ENCODE data around the gene PCDHGB6. TPM values are rescaled to one million over a fixed set of nuclear protein-coding genes. Genes with fewer than 3 reads are reported as not detected.

Gene PCDHGB6
- total and polyA plus RNA-seq, 8 donors = 0.29 to 6.2 (median 2.3) TPM; not detected in 2

DNA sequence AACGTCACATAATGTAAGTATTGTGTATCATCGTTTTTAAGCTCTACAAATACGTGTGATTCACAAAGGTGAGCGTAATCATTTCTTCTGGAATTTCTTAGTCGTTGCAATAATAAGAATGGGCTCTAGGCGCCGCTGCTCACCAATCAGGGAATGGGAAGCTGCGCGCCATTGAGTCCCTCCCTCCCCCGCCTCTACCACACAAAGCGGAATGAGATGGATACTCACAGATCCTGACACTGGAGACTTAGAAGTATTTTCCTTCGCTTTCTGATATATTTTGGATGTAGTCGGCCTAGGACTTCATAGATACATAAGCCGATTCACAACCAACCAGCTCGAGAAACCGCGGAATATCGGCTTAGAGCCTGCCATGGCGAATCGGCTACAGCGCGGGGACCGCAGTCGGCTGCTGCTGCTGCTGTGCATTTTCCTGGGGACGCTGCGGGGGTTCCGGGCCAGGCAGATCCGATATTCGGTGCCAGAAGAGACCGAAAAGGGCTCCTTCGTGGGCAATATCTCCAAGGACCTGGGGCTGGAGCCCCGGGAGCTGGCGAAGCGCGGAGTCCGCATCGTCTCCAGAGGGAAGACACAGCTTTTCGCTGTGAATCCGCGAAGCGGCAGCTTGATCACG is 13.2 kb downstream of the PCDHGB6 start, which contains the start of gene PCDHGA11:
Gene PCDHGA11 (plus strand): TSS at position 197 of the 634 bp plus-strand sequence. CDS start 177 bp downstream, at position 374.
- Histone ChIP-seq H3K27ac (no peak within 1 kb of the TSS), H3K36me3 (peaks cover 0 to 25% (median under 1%) of the 10 kb centered on the region in 4 donors), H3K9me3 (peaks cover 61 to 100% (median 96%) of the 10 kb centered on the region in 4 donors), H3K27me3 (peaks cover 0 to 72% (median 20%) of the 10 kb centered on the region in 3 donors), H3K4me3 (peak within 1 kb of the TSS; percentile 9 to 35 (median 23)), H3K4me1 (peaks cover 0 to 29% (median 9%) of the 10 kb centered on the region in 4 donors)
- intact Hi-C loops (cut with DNase I; ENCODE audit: low total_unique reads) = no loop called here
- WGBS, 5 donors = 9 to 17% (median 11%) methylated on average over 35 to 42 of the region's 42 CpGs
- DNase-seq = peak in 1 of 2 donors; percentile 60
- no peak for TF ChIP-seq POLR2A (IDR thresholded peaks at IDR 0.05)
- TF ChIP-seq CTCF (IDR thresholded peaks at IDR 0.05) = peak in 1 of 7 experiments; percentile 23
- no peak for TF ChIP-seq POLR2AphosphoS5 (IDR thresholded peaks at IDR 0.05)
- no peak for TF ChIP-seq EP300 (IDR thresholded peaks at IDR 0.05)

- Histone ChIP-seq H3K4me1 (peaks cover 0 to 29% (median 9%) of the 10 kb centered on the region in 4 donors), H3K9me3 (peaks cover 66 to 100% (median 97%) of the 10 kb centered on the region in 4 donors), H3K27me3 (peaks cover 0 to 75% (median 20%) of the 10 kb centered on the region in 3 donors), H3K36me3 (peaks cover 0 to 29% (median 3%) of the 10 kb centered on the region in 4 donors), H3K4me3 (peak overlapping the region; percentile 9 to 35 (median 23)), H3K27ac (no peak overlapping the region)
- 9 to 15% (median 10%) methylated on average over 13 of the region's 13 CpGs for WGBS, 5 donors
- DNase-seq = no peak
- intact Hi-C loops (cut with DNase I; ENCODE audit: low total_unique reads) = no loop called here
- TF ChIP-seq CTCF (IDR thresholded peaks at IDR 0.05) (no peak), POLR2A (IDR thresholded peaks at IDR 0.05) (no peak), EP300 (IDR thresholded peaks at IDR 0.05) (no peak), POLR2AphosphoS5 (IDR thresholded peaks at IDR 0.05) (no peak)
These were observed 13.7 kb downstream of the PCDHGB6 start for GRCh38 chr5:141421489-141421855.

- WGBS, 5 donors = 23 to 34% (median 24%) methylated on average over 15 to 42 of the region's 42 CpGs
- no peak for DNase-seq
- intact Hi-C loops (cut with DNase I; ENCODE audit: low total_unique reads) = no loop called here
- H3K27me3 ChIP-seq = peaks cover 0 to 78% (median 20%) of the 10 kb centered on the region in 3 donors
- H3K27ac ChIP-seq = no peak overlapping the region
- TF ChIP-seq POLR2A (IDR thresholded peaks at IDR 0.05) (no peak), POLR2AphosphoS5 (IDR thresholded peaks at IDR 0.05) (no peak), CTCF (IDR thresholded peaks at IDR 0.05) (no peak), EP300 (IDR thresholded peaks at IDR 0.05) (no peak)
- H3K4me1 ChIP-seq = peaks cover 0 to 26% (median 7%) of the 10 kb centered on the region in 4 donors
- H3K36me3 ChIP-seq = peaks cover 0 to 36% (median 5%) of the 10 kb centered on the region in 4 donors
- peaks cover 79 to 100% (median 99%) of the 10 kb centered on the region in 4 donors for H3K9me3 ChIP-seq
- H3K4me3 ChIP-seq = no peak overlapping the region
These were observed 15.0 kb downstream of the PCDHGB6 start for GRCh38 chr5:141422742-141423291.

- Histone ChIP-seq H3K4me3 (no peak overlapping the region), H3K27me3 (peaks cover 0 to 74% (median 15%) of the 10 kb centered on the region in 3 donors), H3K27ac (no peak overlapping the region), H3K9me3 (peaks cover 63 to 100% (median 99%) of the 10 kb centered on the region in 4 donors), H3K4me1 (peaks cover 0 to 11% (median 0%) of the 10 kb centered on the region in 4 donors), H3K36me3 (peaks cover 0 to 32% (median 8%) of the 10 kb centered on the region in 4 donors)
- intact Hi-C loops (cut with DNase I; ENCODE audit: low total_unique reads) = no loop called here
- no peak for TF ChIP-seq POLR2A (IDR thresholded peaks at IDR 0.05)
- no peak for TF ChIP-seq EP300 (IDR thresholded peaks at IDR 0.05)
- no peak for TF ChIP-seq POLR2AphosphoS5 (IDR thresholded peaks at IDR 0.05)
- no peak for TF ChIP-seq CTCF (IDR thresholded peaks at IDR 0.05)
- no peak for DNase-seq
- 35 to 44% (median 42%) methylated on average over 16 to 53 of the region's 53 CpGs for WGBS, 5 donors
These were observed 20.1 kb downstream of the PCDHGB6 start for GRCh38 chr5:141427783-141428426.
